Measurements from ENCODE around the gene KIZ. TPM values are rescaled to one million over a fixed set of nuclear protein-coding genes. Genes with fewer than 3 reads are reported as not detected.
"Not testable (repeated sequence)": the region's sequence is repeated elsewhere in the genome, so short reads cannot be mapped to it uniquely, and the experiment has no call there.

KIZ gene
- polyA plus RNA-seq, 1 donor = 46.6 TPM

GRCh38 chr20:21137078-21137477 lies 11.2 kb downstream of the KIZ start:
- DNase-seq = no peak

- DNase-seq = no peak
Measured at GRCh38 chr20:21139881-21140566, 14.1 kb downstream of the KIZ start.

GRCh38 chr20:21141825-21142224 lies 15.9 kb downstream of the KIZ start:
- DNase-seq = no peak

GRCh38 chr20:21143194-21143890 lies 17.5 kb downstream of the KIZ start:
- DNase-seq = no peak

GRCh38 chr20:21145424-21145823 lies 19.5 kb downstream of the KIZ start:
- no peak for DNase-seq

GRCh38 chr20:21146215-21146614 lies 20.3 kb downstream of the KIZ start:
- no peak for DNase-seq

DNA sequence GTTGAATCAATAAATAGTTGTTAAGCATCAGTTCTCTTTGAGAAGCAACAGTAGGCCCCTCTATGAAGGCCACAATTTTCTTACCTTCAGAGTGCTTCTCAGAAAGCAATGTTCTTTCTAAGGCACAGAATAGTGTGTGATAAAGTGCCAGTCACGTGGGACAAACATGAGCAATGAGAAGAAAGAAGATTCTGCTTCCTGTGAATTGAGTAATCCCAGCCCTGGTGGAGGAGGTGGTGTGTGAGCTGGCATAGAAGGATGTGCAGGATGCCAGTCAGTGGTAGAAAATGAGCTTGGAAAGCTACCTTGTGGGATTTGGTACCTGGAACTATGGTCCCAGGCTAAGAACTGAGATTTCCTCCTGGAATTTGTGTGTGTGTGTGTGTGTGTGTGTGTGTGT lies 21.7 kb downstream of the KIZ start:
- DNase-seq = no peak

GRCh38 chr20:21149344-21149743 lies 23.5 kb downstream of the KIZ start:
- DNase-seq = no peak

DNA sequence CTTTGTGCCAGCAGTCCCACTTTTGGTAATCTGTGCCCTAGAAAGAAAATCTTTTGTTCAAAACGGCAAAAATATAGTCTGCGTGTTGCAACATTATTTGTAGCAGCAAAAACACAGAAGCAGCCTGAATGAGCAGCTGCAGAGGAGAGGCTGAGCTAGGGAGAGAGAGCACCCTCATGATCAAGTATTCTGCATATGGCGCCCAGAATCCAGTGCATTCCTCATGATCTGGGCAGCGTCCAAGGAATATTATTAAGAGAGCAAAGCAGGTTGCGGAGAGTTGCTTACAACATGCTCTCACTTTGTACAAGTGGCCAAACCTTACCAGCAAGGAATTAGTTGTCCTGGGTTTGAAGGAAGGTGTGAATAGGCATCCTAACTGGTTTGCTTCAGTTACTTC lies 25.9 kb downstream of the KIZ start:
- DNase-seq = no peak

DNA sequence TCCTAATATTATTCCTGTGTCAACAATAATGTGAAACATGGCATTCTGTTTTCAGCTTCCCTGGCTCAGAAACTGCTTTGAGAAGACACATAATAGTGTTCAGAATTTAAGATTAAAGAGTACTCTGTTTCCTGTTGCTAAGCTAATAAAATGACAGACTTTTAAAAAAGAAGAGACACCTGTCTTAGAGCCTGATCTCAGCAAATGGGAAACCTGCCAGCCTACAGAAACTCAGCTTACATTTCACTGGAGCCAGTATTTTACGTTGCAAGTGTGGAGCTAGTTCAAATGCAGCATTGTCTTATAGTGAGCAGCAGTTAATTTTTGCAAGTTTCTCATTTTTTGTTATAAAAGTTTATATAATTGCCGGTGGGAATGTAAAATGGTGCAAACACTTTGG lies 28.8 kb downstream of the KIZ start:
- no peak for DNase-seq

- DNase-seq = no peak
Measured at GRCh38 chr20:21155268-21155667, 29.4 kb downstream of the KIZ start.

GRCh38 chr20:21156266-21156665 lies 30.4 kb downstream of the KIZ start:
- no peak for DNase-seq

GRCh38 chr20:21157006-21157405 lies 31.1 kb downstream of the KIZ start:
- no peak for DNase-seq

GRCh38 chr20:21159658-21160380 lies 33.9 kb downstream of the KIZ start:
- DNase-seq = no peak

DNA sequence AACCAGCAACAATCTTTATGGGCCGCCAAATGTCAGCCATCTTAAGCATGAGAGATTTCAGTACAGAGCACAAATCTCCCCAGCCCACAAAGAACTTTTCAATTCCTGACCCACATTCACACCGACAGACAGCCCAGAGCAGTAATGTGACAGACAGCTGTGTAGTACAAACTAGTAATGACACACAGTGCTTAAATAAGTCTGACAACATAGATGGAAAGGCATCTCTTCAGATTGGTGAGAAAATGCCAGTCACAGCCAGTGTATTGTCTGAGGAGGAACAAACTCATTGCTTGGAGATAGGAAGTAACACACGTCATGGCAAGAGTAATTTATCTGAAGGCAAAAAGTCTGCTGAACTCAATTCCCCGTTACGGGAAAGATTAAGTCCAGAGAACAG lies 36.0 kb downstream of the KIZ start:
- DNase-seq = no peak

DNA sequence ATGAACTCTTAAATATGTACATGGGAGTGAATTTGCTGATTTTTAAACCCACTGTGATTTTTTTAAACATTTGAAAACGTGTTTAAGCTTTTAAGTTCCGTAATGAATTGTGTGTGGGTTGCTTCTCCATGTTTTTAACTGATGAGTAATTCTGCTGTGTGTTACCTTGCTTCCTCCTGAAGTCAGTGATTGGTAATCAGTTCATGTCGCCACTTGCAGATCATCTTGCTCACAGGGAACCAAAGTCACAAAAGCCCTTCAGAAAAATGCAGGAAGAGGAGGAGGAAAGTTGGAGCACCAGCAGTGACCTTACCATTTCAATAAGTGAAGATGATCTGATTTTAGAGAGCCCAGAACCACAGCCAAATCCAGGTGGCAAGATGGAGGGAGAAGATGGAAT lies 36.7 kb downstream of the KIZ start:
- no peak for DNase-seq

DNA sequence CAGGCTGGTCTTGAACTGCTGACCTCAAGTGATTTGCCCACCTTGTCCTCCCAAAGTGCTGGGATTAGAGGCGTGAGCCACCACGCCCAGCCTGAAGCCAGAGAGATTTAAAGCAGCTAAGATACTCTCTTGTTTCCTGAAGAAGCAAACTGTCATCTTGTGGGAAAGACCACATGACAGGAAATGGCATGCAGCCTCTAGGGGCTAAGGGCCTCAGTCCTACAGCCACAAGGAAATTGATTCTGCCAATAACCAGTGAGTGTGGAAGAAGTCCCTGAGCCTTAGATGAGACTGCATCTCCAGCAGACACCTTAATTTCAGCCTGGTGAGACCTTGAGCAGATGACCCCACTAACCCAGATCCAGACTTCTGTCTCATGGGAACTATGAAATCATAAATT lies 40.9 kb downstream of the KIZ start:
- DNase-seq = no peak

GRCh38 chr20:21167261-21167660 lies 41.4 kb downstream of the KIZ start:
- DNase-seq = no peak

DNA sequence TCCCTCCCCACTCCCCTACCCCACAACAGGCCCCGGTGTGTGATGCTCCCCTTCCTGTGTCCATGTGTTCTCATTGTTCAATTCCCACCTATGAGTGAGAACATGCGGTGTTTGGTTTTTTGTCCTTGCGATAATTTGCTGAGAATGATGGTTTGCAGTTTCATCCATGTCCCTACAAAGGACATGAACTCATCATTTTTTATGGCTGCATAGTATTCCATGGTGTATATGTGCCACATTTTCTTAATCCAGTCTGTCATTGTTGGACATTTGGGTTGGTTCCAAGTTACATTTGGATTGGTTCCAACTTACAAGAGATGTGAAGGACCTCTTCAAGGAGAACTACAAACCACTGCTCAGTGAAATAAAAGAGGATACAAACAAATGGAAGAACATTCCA lies 42.2 kb downstream of the KIZ start:
- DNase-seq = not testable (repeated sequence)

DNA sequence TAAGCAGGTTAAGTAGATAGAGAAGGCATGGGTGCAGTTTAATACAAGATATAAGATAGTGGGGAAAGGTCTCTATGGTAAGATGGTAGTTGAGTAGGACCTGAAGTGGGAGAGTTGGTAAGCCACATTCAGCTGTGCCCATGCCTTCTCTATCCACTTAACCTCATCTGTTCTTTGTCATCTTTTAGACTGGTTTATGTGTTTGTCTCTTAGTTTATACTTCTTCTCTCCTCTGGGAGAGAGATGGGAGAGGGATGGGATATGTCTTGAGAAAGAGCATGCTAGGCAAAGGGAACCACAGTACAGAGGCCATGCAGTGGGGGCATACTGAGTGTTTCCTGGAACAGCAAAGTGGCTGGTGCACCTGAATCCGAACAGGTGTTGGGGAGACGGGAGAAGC lies 46.7 kb downstream of the KIZ start:
- DNase-seq = no peak

DNA sequence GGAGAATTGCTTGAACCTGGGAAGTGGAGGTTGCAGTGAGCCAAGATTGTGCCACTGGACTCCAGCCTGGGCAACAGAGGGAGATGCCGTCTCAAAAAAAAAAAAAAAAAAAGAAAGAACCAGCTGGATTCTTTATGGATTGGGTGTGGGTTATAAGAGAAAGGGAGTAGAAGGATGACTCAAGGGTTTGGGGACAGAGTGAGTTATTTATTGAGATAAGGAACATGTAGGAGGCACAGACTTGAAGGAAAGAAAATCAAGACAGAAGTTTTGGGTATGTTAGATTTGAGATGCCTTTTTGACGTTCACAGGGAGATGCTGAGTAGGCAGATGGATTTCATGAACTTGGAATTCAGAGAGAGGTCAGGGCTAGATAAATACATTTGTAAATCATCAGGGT lies 47.6 kb downstream of the KIZ start:
- no peak for DNase-seq

DNA sequence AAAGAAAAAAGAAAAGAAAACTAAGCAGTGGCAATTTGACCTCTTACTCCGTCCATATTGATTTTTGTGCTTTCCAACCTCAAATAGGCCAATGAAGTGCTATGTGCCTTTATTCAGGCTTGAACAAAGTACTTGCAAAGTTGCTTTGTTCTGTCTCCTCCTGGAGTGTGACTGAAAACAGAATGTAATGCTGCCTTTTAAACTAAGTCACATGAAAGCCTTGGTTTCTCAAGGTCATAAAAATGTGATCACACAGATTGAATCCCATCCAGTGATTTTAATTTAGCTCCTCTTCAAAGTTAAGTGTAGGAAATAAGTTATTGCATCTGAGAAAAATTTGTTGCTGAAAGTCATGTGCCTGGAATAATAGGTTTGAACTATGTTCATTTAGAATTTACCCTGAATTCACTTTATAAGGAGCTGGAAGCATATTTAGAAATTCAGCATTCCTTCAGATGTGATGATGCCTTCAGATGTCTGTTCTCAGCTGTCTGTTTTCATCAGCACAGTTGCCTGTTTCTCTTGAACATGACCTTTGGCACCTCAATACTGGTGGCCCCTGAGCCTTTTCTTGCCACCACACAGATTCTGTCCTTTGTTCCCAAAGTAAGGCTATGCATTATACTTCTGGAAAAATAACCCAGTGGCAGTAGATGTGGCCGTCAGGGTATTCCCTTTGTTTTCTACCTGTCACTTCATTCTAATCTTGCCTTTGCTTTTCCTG lies 48.8 kb downstream of the KIZ start:
- no peak for DNase-seq

- DNase-seq = no peak
Measured at GRCh38 chr20:21175433-21175832, 49.6 kb downstream of the KIZ start.
